Right lobe of liver (tissue), 6 donors: Measurements from ENCODE around the gene TTR. TPM values are rescaled to one million over a fixed set of nuclear protein-coding genes. Genes with fewer than 3 reads are reported as not detected.

Experiments
- ATAC-seq, 4 donors: fragments of 200-7000 bp; cut with Tn5 transposase; one replicate each; pipeline ENCODE4 v1.9.1; 2020; ENCODE audit warnings: mild to moderate bottlenecking in 4 of 4, moderate library complexity in 4 of 4
- DNase-seq, 3 donors: peaks; one replicate each; pipeline ENCODE4 v3.0.0-alpha.2; 2020
- H3K27ac ChIP-seq, 3 donors: fragments of 200-600 bp; one replicate each; pipeline ENCODE4 v1.8.0; 2022
- H3K27me3 ChIP-seq, 2 donors: fragments of 200-600 bp; one replicate each; pipeline ENCODE4 v1.8.0; 2022
- H3K36me3 ChIP-seq, 4 donors: fragments of 200-600 bp; sonication (generic) in 1 of 4; one replicate each; pipeline versions ENCODE4 v1.5.1 to v1.8.0; 2017 to 2022; ENCODE audit warnings: control low read depth in 1 of 4
- H3K4me1 ChIP-seq, 4 donors: fragments of 200-600 bp; sonication (generic) in 1 of 4; one replicate each; pipeline versions ENCODE4 v1.5.1 to v1.8.0; 2017 to 2022; ENCODE audit warnings: control low read depth in 1 of 4
- H3K4me3 ChIP-seq, 3 donors: fragments of 200-600 bp; one replicate each; pipeline ENCODE4 v1.8.0; 2022
- H3K9me3 ChIP-seq, 4 donors: fragments of 200-600 bp; sonication (generic) in 1 of 4; one replicate each; pipeline versions ENCODE4 v1.5.1 to v1.8.0; 2017 to 2022; ENCODE audit warnings: control low read depth in 1 of 4
- POLR2A ChIP-seq: fragments of 450-650 bp; IDR thresholded peaks from one replicate; pipeline ENCODE4 v1.6.1; 2017; ENCODE audit warnings: antibody characterized with exemption, mild to moderate bottlenecking
- WGBS: methylation state at CpG from one replicate; pipeline ENCODE4 v1.1.6; 2018; ENCODE audit warnings: low coverage, low lambda C conversion rate; ENCODE audit not compliant: insufficient coverage; ENCODE audit errors: missing lambda C conversion rate; 5-methylcytosine and 5-hydroxymethylcytosine counted together
- intact Hi-C, 2 donors: fragments of 100-400 bp; cut with DNase I; formaldehyde crosslinking; loops; one replicate each; pipeline versions ENCODE4 v1.11.2 to v1.14.1; 2022
- long read RNA-seq: library from polyadenylated mRNA; unstranded; transcript quantifications from one replicate; pipeline ENCODE4 v2.0.0, GENCODE V29; 2019
- total RNA-seq, 6 experiments: library from RNA; depleted of rRNA in 2 of 6; stranded (reverse); fragments of >200 nt in 2 of 6; fragmentation: NEBNext Ultra II Directional in 3 of 6; extraction: Animal tissue kit (Norgen Biotek cat#: 25700) in 3 of 6; gene quantifications; one replicate each; pipeline versions ENCODE4 v1.1.0 to v1.2.4, GENCODE V29; 2016 to 2023
- TF ChIP-seq, protein P1 (sequence below), 4 donors: fragments of 200-600 bp in 3 of 4; fragments of 450-650 bp in 1 of 4; IDR thresholded peaks; one replicate each; pipeline versions ENCODE4 v1.5.1 to v1.8.0; 2016 to 2022; ENCODE audit warnings: antibody characterized with exemption in 4 of 4, mild to moderate bottlenecking in 2 of 4
- donor health status: DM: no; HTN: yes; CAD: no.
- donor health status: DM: no; HTN: no; CAD: no.
- donor health status: DM: no; HTN: no; CAD: no.
- donor health status: DM: no; HTN: yes; CAD: no.
- donor health status: DM: no; HTN: yes; CAD: no.

Gene TTR
- total RNA-seq = 1,000 to 10,000 TPM; 1,281 to 4,774 (median 2,625) TPM
- long read RNA-seq, transcript TTR-203 (3 exons, 956 nt) = minor isoform, 10 of 11,779 reads
- long read RNA-seq, transcript TTR-201 (4 exons, 957 nt) = major isoform, 11,462 of 11,779 reads
- long read RNA-seq, partial matches to known transcripts = 137 of 11,779 reads
- long read RNA-seq, other reads (novel, unspliced or antisense) = 169 of 11,779 reads

GRCh38 chr18:31591628-31592027 lies at the start of gene TTR:
Gene TTR, plus strand, starts transcription at chr18:31591877. Its CDS starts 26 bp downstream, at chr18:31591903.
- peak within 1 kb of the TSS; percentile 34 to 76 (median 70) for H3K27ac ChIP-seq
- peak within 1 kb of the TSS; percentile 21 to 67 (median 56) for H3K4me3 ChIP-seq
- intact Hi-C loops = no loop called here
- peaks cover 0 to 41% (median 8%) of the 10 kb centered on the region in 4 donors for H3K4me1 ChIP-seq
- TF ChIP-seq, protein P1, sequence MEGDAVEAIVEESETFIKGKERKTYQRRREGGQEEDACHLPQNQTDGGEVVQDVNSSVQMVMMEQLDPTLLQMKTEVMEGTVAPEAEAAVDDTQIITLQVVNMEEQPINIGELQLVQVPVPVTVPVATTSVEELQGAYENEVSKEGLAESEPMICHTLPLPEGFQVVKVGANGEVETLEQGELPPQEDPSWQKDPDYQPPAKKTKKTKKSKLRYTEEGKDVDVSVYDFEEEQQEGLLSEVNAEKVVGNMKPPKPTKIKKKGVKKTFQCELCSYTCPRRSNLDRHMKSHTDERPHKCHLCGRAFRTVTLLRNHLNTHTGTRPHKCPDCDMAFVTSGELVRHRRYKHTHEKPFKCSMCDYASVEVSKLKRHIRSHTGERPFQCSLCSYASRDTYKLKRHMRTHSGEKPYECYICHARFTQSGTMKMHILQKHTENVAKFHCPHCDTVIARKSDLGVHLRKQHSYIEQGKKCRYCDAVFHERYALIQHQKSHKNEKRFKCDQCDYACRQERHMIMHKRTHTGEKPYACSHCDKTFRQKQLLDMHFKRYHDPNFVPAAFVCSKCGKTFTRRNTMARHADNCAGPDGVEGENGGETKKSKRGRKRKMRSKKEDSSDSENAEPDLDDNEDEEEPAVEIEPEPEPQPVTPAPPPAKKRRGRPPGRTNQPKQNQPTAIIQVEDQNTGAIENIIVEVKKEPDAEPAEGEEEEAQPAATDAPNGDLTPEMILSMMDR (IDR thresholded peaks at IDR 0.05) = no peak
- TF ChIP-seq POLR2A = peak; percentile 90
- WGBS = 29% methylated on average over 5 of the region's 5 CpGs
- peak; percentile 54 to 88 (median 79) for DNase-seq
- peaks cover 0 to 43% (median 8%) of the 10 kb centered on the region in 4 donors for H3K36me3 ChIP-seq
- H3K9me3 ChIP-seq = no peaks in the 10 kb centered on the region
- no peaks in the 10 kb centered on the region for H3K27me3 ChIP-seq
- ATAC-seq = peak; percentile 83 to 89 (median 88)

DNA sequence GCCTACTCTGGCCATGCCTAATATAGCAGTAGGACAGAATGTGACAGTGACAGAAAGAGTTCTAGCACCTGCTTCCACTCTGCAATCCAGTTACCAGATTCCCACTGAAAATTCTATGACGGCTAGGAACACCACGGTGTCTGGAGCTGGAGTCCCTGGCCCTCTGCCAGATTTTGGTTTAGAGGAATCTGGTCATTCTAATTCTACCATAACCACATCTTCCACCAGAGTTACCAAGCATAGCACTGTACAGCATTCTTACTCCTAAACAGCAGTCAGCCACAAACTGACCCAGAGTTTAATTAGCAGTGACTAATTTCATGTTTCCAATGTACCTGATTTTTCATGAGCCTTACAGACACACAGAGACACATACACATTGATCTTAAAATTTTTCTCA lies 45.2 kb upstream of the TTR start:
- Histone ChIP-seq H3K4me3 (no peak overlapping the region), H3K27ac (no peak overlapping the region), H3K9me3 (no peaks in the 10 kb centered on the region), H3K27me3 (no peaks in the 10 kb centered on the region), H3K36me3 (peaks cover 0 to 4% (median 0%) of the 10 kb centered on the region in 4 donors), H3K4me1 (peaks cover 0 to 6% (median 2%) of the 10 kb centered on the region in 4 donors)
- no peak for ATAC-seq
- no CpG with 5 or more reads among the region's 2 CpGs for WGBS
- TF ChIP-seq POLR2A = no peak
- TF ChIP-seq, protein P1 (IDR thresholded peaks at IDR 0.05) = no peak
- DNase-seq = no peak
- intact Hi-C loops = no loop called here

DNA sequence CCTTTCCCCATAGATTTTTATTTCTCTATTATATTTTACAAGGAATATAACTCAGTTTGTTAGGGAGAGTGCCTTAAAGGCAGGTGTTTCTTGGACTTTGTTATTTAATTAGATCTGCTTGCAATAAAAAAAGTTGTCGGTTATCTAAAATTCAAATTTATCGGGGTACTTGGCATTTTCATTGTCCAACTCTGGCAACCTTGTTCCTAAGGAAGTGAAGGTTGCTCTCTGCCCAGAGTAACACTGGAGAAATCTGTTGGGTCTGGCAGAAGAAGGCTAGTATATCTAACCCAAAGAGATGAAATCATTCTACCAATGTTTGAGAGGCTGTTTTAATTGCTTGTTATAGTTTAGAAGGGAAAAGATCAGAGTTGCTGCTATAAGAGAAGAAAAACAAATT lies 42.8 kb upstream of the TTR start:
- DNase-seq (no peak), ATAC-seq (no peak)
- no peak for TF ChIP-seq POLR2A
- TF ChIP-seq, protein P1 (IDR thresholded peaks at IDR 0.05) = no peak

DNA sequence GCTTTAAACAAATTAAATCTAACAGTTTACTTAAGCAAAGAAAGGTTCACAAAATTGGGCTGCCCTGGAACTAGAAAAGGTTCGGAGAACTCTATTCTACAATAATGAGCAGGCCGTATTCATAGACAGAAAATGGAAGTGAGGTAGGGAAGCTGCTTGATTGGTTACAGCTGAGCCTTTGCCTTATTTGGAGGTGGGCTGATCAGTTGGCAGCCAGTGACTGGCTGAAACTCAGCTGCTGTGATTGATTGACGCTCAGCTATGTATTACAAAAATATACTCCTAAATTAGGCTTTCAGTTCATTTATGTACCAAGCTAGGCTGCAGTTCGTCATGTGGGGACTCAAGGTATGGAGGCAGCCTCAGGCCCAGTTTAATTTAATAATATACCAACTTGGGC lies 42.3 kb upstream of the TTR start:
- ATAC-seq = no peak
- WGBS = 83% methylated on average over 3 of the region's 4 CpGs
- H3K27ac ChIP-seq = no peak overlapping the region

More for the DNA sequence above, 42.8 kb upstream of the TTR start:
- no peak overlapping the region for H3K4me3 ChIP-seq
- no peak overlapping the region for H3K27ac ChIP-seq
- no peaks in the 10 kb centered on the region for H3K27me3 ChIP-seq
- H3K36me3 ChIP-seq = no peaks in the 10 kb centered on the region
- intact Hi-C loops = no loop called here
- peaks cover 0 to 12% (median 3%) of the 10 kb centered on the region in 4 donors for H3K4me1 ChIP-seq
- 36% methylated on average over 2 of the region's 2 CpGs for WGBS
- H3K9me3 ChIP-seq = no peaks in the 10 kb centered on the region

More for the DNA sequence above, 42.3 kb upstream of the TTR start:
- no peak for DNase-seq
- intact Hi-C loops = no loop called here
- H3K36me3 ChIP-seq = no peaks in the 10 kb centered on the region
- no peaks in the 10 kb centered on the region for H3K27me3 ChIP-seq
- TF ChIP-seq POLR2A = no peak
- TF ChIP-seq, protein P1 (IDR thresholded peaks at IDR 0.05) = no peak
- no peak overlapping the region for H3K4me3 ChIP-seq
- no peaks in the 10 kb centered on the region for H3K9me3 ChIP-seq
- H3K4me1 ChIP-seq = peaks cover 0 to 15% (median 5%) of the 10 kb centered on the region in 4 donors
